HG03064 (cell line): ENCODE data around the gene PTPRN2.

Experiments
- ATAC-seq: cut with Tn5 transposase; IDR thresholded peaks from one replicate; pipeline ENCODE4 v1.9.1; 2021; ENCODE audit warnings: low read depth; ENCODE audit not compliant: unreplicated experiment

The PTPRN2 gene

GRCh38 chr7:158498443-158499081, 89.1 kb downstream of the PTPRN2 start:
- ATAC-seq, result no peak

- ATAC-seq, result no peak
Measured at GRCh38 chr7:158497627-158498026, 90.0 kb downstream of the PTPRN2 start.

GRCh38 chr7:158495786-158496185, 91.8 kb downstream of the PTPRN2 start:
- no peak for ATAC-seq

- no peak for ATAC-seq
Measured at GRCh38 chr7:158495216-158495615, 92.4 kb downstream of the PTPRN2 start.

- ATAC-seq, result no peak
Measured at GRCh38 chr7:158494643-158495042, 93.0 kb downstream of the PTPRN2 start.

DNA sequence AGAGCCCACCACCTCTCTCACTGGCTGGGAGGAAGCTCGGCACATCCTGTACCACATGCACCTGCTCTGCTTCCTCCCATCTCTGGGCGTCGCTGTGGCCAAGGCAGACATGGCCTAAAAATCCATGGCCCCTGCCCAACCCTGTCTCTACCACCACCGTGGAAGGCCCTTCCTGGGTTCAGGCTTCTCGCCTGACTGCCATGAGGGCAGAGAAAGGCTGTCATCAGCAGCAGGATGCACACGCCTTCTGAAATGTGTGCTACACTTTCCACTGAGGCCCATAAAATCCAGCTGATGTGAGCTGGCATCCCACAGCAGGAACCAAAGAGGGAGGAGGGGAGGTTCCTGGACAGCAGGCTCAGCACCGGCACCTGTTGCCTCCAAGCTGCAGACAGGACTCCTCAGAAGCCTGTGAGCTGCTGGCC, 93.4 kb downstream of the PTPRN2 start:
- no peak for ATAC-seq

DNA sequence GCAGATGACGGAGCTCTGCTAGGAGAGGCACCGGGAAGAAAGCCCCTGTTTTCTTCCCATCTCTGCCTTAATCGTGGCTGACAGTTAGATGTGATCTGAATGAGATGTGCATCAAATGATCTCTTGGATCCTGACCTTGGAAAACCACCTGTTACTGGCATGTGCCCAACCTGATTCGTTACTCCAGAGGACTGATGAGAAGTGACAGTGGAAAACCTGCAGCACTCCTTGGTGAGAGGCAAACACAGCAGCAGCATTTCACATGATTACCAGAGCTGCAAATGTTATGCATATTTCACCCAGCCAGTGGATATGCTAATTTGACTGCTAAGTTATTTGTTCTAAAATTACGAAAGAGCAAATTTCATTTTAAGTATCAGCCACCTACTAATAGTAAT, 95.3 kb downstream of the PTPRN2 start:
- no peak for ATAC-seq

GRCh38 chr7:158491094-158491493, 96.5 kb downstream of the PTPRN2 start:
- ATAC-seq, result no peak

GRCh38 chr7:158490171-158490782, 97.3 kb downstream of the PTPRN2 start:
- no peak for ATAC-seq

DNA sequence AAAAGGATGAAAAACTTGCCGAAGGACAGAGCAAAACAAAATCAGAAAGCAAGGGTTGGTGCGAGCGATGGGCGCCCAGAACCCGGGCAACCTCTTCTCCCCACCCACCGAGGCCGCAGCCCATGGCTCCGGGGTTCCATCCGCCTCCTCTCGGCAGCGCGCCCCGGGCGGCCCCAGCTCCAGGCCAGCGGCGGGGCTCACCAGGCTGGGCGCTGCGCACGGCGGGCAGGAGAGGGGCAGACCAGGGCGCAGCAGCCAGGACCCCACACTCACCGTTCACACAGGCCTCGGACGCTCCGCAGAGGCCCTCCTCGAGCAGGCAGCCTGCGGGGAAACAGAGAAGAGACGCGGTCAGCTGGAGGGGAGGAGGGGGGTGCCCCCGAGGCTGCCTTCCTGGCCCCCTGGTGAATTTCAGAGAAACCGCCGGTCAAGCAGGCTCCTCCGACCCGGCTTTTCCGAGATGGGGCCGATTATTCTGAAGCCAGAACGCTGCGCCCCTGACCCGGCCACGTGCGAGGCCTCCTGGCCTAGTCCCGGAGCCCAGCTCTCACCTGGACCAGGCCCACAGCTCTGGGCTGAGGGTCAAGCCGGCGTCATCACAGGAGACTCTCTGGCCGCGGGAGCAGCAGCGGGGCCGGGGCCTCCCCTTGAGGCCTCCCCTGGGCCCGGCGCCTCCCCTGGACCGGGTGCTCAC, 98.0 kb downstream of the PTPRN2 start:
- no peak for ATAC-seq

- no peak for ATAC-seq
Measured at GRCh38 chr7:158488181-158488971, 99.2 kb downstream of the PTPRN2 start.

DNA sequence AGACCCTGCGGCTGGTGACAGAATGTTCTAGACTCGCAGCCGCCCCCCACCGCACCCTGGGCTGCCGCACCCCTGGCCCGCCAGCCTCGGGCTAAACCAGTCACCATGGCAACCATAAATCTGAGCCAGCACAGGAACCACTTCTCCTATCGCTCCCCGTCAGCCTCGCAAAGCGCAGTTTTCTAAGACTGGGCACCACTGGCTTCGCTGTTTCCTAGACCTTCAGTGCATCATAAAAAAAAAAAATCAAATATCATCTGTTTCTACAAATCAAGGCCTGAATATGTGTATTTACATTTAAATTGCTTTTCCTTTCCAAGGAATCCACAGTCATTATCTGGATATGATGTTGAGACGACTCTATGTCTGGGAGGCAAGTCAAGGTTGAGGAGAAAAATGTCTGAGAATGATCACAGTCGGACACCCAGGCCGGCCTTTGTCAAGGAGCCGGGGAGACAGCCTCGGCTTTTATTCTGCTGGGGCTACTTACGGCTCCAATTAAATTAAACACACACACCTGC, 99.9 kb downstream of the PTPRN2 start:
- ATAC-seq, result no peak

DNA sequence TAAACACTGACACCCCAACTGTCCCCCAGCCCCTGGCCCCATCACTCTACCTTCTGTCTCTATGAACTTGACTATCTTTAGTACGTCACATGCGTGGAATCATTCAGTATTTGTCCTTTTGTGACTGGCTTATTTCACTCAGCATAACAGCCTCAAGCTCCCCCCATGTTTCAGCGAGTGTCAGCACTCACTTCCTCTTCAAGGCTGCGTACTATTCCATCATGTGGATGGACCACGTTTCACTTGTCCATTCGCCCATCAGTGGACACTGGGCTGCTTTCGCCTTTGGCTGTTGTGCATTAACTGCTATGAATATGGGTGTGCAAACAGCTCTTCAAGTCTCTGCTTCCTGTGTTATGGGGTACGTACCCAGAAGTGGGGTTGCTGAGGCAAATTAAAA, 100.7 kb downstream of the PTPRN2 start:
- no peak for ATAC-seq

DNA sequence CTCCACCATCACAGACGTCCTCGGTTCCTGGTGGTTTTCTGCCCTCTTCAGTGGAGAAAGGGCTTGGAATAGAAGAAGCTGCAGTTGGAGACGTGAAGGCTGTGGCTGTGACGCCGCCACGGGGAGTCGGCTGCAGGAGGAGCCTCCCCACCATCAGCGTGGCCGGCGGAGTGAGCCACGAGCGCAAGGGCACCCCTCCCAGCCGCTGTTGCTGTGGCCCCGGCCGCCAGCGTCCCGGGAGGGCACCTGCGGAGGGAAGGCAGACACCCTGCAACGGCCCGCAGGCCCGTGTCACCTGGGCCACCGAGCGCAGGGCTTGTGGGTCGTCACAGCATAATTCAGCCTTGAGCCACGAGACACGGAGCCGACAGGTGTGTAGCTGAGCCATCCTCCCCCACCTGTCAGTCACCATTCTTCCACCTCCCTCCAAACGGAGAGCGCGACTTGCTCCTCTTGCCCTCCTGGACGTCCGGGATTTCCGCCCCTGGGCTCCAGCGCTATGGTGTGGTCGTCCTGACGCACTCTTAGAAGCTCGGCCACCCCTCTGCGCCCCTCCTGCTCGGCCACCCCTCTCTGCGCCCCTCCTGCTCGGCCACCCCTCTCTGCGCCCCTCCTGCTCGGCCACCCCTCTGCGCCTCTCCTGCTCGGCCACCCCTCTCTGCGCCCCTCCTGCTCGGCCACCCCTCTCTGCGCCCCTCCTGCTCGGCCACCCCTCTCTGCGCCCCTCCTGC, 102.7 kb downstream of the PTPRN2 start:
- no peak for ATAC-seq

- no peak for ATAC-seq
Measured at GRCh38 chr7:158482480-158482879, 105.1 kb downstream of the PTPRN2 start.

- ATAC-seq, result no peak
Measured at GRCh38 chr7:158479664-158480025, 108.0 kb downstream of the PTPRN2 start.

GRCh38 chr7:158479021-158479663, 108.5 kb downstream of the PTPRN2 start:
- ATAC-seq, result no peak

DNA sequence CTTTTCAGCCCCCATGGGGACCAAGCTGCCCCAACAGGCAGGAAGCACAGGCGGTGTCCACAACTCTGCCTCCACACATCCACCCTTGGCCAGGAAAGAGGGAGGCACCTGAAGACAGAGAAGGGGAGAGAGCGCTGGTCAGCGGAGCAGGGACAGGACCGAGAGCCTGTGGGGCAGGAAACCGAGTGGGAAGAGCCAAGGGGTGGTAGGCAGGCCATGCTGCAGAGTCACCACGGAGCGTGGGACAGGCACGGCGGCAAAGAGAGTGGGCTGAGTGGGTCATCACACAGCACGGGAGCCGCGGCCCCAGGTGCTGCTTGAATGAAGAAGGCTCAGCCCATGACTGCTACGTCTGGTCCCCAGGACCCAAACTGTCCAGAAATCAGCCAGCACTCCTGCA, 109.8 kb downstream of the PTPRN2 start:
- no peak for ATAC-seq

GRCh38 chr7:158476331-158476932, 111.2 kb downstream of the PTPRN2 start:
- no peak for ATAC-seq

DNA sequence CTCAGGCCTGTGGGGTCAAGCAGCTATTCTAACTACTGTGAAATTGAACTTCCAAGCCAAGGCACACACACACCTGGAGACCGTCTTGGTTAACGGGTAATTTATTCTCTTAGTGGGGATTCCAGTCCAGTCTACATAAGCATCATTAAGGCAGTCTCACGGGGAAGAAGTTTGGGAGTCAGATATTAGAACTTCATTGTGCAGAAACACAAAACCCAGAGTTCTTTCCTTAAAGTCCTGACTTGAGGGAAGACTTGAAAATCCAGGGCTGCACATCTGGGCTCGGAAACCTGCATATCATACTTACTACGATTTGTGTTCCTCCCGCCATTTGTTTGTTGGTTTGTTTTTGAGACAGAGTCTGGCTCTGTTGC, 112.0 kb downstream of the PTPRN2 start:
- no peak for ATAC-seq
